Left colon (tissue), 2 donors: ENCODE data around the gene C6orf136. TPM values are rescaled to one million over a fixed set of nuclear protein-coding genes. Genes with fewer than 3 reads are reported as not detected.

Experiments used
- ATAC-seq: fragments of 200-7000 bp; cut with Tn5 transposase; one replicate; pipeline ENCODE4 v1.9.1; 2020; ENCODE audit warnings: mild to moderate bottlenecking, moderate library complexity
- DNase-seq, 2 donors: peaks; one replicate each; pipeline ENCODE4 v3.0.0-alpha.2; 2020
- intact Hi-C, 2 donors: fragments of 100-400 bp; cut with DNase I in 1 of 2; cut with micrococcal nuclease in 1 of 2; formaldehyde crosslinking; loops; one replicate each; pipeline versions ENCODE4 v1.11.2 to v1.14.0; 2022; cut with DNase I, micrococcal nuclease
- total RNA-seq, 2 donors: library from RNA; stranded (reverse); fragmentation: NEBNext Ultra II Directional; extraction: Animal tissue kit (Norgen Biotek cat#: 25700); gene quantifications; one replicate each; pipeline ENCODE4 v1.2.1, GENCODE V29; 2021
- donor health status: DM: no; HTN: no; CAD: no.
- donor health status: DM: yes; HTN: yes; CAD: no.

C6orf136 gene
- total RNA-seq, 2 donors from 2014 or later: 78.9 to 101 TPM

- ATAC-seq (no peak), DNase-seq (no peak)
- intact Hi-C loops: no loop called here
These were observed 36.4 kb downstream of the C6orf136 start for GRCh38 chr6:30683183-30683979.

GRCh38 chr6:30683980-30684338, 37.0 kb downstream of the C6orf136 start:
- intact Hi-C loops: no loop called here
- DNase-seq: no peak
- no peak for ATAC-seq

GRCh38 chr6:30684386-30685156, 37.6 kb downstream of the C6orf136 start:
- peak; percentile 65 to 76 for DNase-seq
- ATAC-seq: no peak
- intact Hi-C loops: no loop called here

GRCh38 chr6:30685157-30686008, 38.5 kb downstream of the C6orf136 start:
- ATAC-seq (no peak), DNase-seq (peak in 1 of 2 donors; percentile 32)
- intact Hi-C loops: no loop called here

GRCh38 chr6:30686009-30686907, 39.3 kb downstream of the C6orf136 start, which contains the start of gene PPP1R18:
PPP1R18 (minus strand) TSS chr6:30686645; CDS start chr6:30686018, 627 bp downstream.
- intact Hi-C loops: no loop called here
- ATAC-seq: peak; percentile 35

GRCh38 chr6:30686908-30687658, 40.1 kb downstream of the C6orf136 start:
- DNase-seq (peak; percentile 88 to 93), ATAC-seq (peak; percentile 53)
- intact Hi-C loops: no loop called here

More at GRCh38 chr6:30686009-30686907, 39.3 kb downstream of the C6orf136 start, which contains the start of gene PPP1R18:
- DNase-seq: peak; percentile 77 to 79

- intact Hi-C loops: no loop called here
- peak in 1 of 2 donors; percentile 33 for DNase-seq
- ATAC-seq: no peak
These were observed 40.9 kb downstream of the C6orf136 start for GRCh38 chr6:30687659-30688431.

GRCh38 chr6:30688569-30688968, 41.6 kb downstream of the C6orf136 start:
- intact Hi-C loops: no loop called here
- ATAC-seq: no peak
- DNase-seq: peak in 1 of 2 donors; percentile 38

GRCh38 chr6:30689022-30689865, 42.3 kb downstream of the C6orf136 start:
- ATAC-seq: no peak
- DNase-seq: no peak
- intact Hi-C loops: no loop called here

GRCh38 chr6:30689985-30690384, 43.1 kb downstream of the C6orf136 start:
- DNase-seq (no peak), ATAC-seq (no peak)
- intact Hi-C loops: no loop called here

GRCh38 chr6:30690403-30691207, 43.7 kb downstream of the C6orf136 start, which contains the start of gene NRM:
NRM (minus strand) TSS chr6:30690984; CDS start chr6:30690974, 10 bp downstream.
- ATAC-seq: peak; percentile 87
- intact Hi-C loops: no loop called here
- peak; percentile 91 to 92 for DNase-seq

- DNase-seq (no peak), ATAC-seq (no peak)
- intact Hi-C loops: no loop called here
These were observed 44.4 kb downstream of the C6orf136 start for GRCh38 chr6:30691208-30691847.

- intact Hi-C loops: no loop called here
- no peak for ATAC-seq
- no peak for DNase-seq
These were observed 49.5 kb downstream of the C6orf136 start for GRCh38 chr6:30696432-30696831.

GRCh38 chr6:30700340-30700739, 53.4 kb downstream of the C6orf136 start:
- intact Hi-C loops: no loop called here
- peak; percentile 85 for ATAC-seq
- DNase-seq: no peak
